ENCODE measurements around the gene ARPIN.
A peak's percentile ranks its signal among the peaks of the same experiment; 100 is the strongest.
"Not testable (repeated sequence)": the region's sequence is repeated elsewhere in the genome, so short reads cannot be mapped to it uniquely, and the experiment has no call there.

The ARPIN gene

GRCh38 chr15:89909611-89910010, 3.1 kb downstream of the ARPIN start:
- no peak for DNase-seq

GRCh38 chr15:89908226-89908625, 4.5 kb downstream of the ARPIN start:
- DNase-seq = no peak

- DNase-seq = no peak
Observed at GRCh38 chr15:89907289-89907688, 5.5 kb downstream of the ARPIN start.

- no peak for DNase-seq
Observed at GRCh38 chr15:89905846-89906378, 6.8 kb downstream of the ARPIN start.

GRCh38 chr15:89904519-89904918, 8.2 kb downstream of the ARPIN start:
- no peak for DNase-seq

- no peak for DNase-seq
Observed at GRCh38 chr15:89903858-89904130, 9.0 kb downstream of the ARPIN start.

- DNase-seq = no peak
Observed at GRCh38 chr15:89903015-89903857, 9.5 kb downstream of the ARPIN start.

GRCh38 chr15:89900849-89901248, 11.9 kb downstream of the ARPIN start:
- DNase-seq = no peak

GRCh38 chr15:89899951-89900567, 12.7 kb downstream of the ARPIN start:
- DNase-seq = no peak

GRCh38 chr15:89899295-89899945, 13.3 kb downstream of the ARPIN start:
- no peak for DNase-seq

- DNase-seq = peak; percentile 71
Observed at GRCh38 chr15:89898614-89899294, 14.0 kb downstream of the ARPIN start.

- DNase-seq = no peak
Observed at GRCh38 chr15:89898146-89898545, 14.6 kb downstream of the ARPIN start.

GRCh38 chr15:89893696-89894447, 18.9 kb downstream of the ARPIN start, which contains the start of gene AP3S2:
Gene AP3S2, minus strand, starts transcription at chr15:89893994. Its CDS starts 45 bp downstream, at chr15:89893949.
- DNase-seq = peak; percentile 96

- DNase-seq = peak; percentile 33
Observed at GRCh38 chr15:89893027-89893426, 19.7 kb downstream of the ARPIN start.

- DNase-seq = peak; percentile 60
Observed at GRCh38 chr15:89888214-89888804, 24.4 kb downstream of the ARPIN start.

- DNase-seq = no peak
Observed at GRCh38 chr15:89885611-89886010, 27.1 kb downstream of the ARPIN start.

- DNase-seq = not testable (repeated sequence)
Observed at GRCh38 chr15:89885179-89885578, 27.6 kb downstream of the ARPIN start.

- DNase-seq = no peak
Observed at GRCh38 chr15:89883518-89883917, 29.2 kb downstream of the ARPIN start.

GRCh38 chr15:89880727-89881126, 32.0 kb downstream of the ARPIN start:
- no peak for DNase-seq

GRCh38 chr15:89878323-89878722, 34.4 kb downstream of the ARPIN start:
- DNase-seq = no peak

- DNase-seq = no peak
Observed at GRCh38 chr15:89877083-89877425, 35.7 kb downstream of the ARPIN start.

All from hematopoietic multipotent progenitor cell treated with erythropoietin and hydrocortisone succinate and interleukin-3 and kit ligand, for 8 days (in vitro differentiated cells).